ENCODE results near the gene OR5K2.

OR5K2 gene

DNA sequence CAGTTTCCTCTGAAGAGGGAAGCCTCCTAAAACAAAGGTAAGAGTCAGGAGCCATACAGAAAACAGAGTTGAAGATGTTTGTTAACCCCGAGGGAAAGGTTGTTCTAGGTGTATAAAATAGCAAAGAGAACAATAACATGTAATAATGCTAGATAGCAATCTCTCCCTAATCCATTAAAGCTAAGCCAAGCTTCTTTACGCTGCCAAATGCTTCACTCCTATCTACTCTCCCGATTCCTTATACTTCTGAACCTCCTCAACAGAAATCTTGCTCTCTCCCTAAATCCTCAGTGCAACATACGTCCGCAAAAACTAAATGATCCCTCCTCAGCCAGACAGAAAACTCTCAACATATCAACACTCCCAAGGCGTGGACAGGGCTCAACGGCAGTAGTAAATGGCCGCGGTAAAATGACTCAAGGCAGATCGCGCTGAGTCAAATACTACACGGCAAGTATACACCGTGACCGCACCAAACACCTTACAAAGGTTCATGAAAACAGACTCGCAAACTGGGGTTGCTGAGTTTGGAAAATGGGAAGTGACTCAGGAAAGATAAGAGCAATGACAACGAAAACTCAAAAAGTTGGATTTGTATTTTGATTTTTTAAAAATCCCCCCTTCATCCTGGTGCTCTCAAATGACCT, 24.5 kb downstream of the OR5K2 start:
- H3K27ac ChIP-seq (replicated peaks) = peak overlapping the region; percentile 73
- peak overlapping the region; percentile 85 for H3K4me3 ChIP-seq (replicated peaks; ENCODE audit: insufficient read depth, low read length)
- peak; percentile 76 for TF ChIP-seq REST (IDR thresholded peaks at IDR 0.05; ENCODE audit: insufficient replicate concordance, low read depth)
- TF ChIP-seq, protein P1, sequence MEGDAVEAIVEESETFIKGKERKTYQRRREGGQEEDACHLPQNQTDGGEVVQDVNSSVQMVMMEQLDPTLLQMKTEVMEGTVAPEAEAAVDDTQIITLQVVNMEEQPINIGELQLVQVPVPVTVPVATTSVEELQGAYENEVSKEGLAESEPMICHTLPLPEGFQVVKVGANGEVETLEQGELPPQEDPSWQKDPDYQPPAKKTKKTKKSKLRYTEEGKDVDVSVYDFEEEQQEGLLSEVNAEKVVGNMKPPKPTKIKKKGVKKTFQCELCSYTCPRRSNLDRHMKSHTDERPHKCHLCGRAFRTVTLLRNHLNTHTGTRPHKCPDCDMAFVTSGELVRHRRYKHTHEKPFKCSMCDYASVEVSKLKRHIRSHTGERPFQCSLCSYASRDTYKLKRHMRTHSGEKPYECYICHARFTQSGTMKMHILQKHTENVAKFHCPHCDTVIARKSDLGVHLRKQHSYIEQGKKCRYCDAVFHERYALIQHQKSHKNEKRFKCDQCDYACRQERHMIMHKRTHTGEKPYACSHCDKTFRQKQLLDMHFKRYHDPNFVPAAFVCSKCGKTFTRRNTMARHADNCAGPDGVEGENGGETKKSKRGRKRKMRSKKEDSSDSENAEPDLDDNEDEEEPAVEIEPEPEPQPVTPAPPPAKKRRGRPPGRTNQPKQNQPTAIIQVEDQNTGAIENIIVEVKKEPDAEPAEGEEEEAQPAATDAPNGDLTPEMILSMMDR (IDR thresholded peaks at IDR 0.05; ENCODE audit: insufficient read depth, low read length) = no peak
- TF ChIP-seq POLR2AphosphoS5 (IDR thresholded peaks at IDR 0.05; ENCODE audit: low read depth) = no peak
- peak; percentile 21; the same call in 1 of the 2 replicates for TF ChIP-seq SPI1 (IDR thresholded peaks at IDR 0.05; ENCODE audit: borderline replicate concordance, low read depth)
- TF ChIP-seq GABPA (IDR thresholded peaks at IDR 0.05; ENCODE audit: low read depth) = no peak
- H3K27me3 ChIP-seq (ENCODE audit: insufficient read depth, poor library complexity, severe bottlenecking) = no peaks in the 10 kb centered on the region
- peak; percentile 17 to 36 for DNase-seq (ENCODE audit: low read depth in 1 of 2, low spot score in 1 of 2)

GRCh38 chr3:98522544-98523281, 25.2 kb downstream of the OR5K2 start, which contains the start of gene CLDND1:
TSS of gene CLDND1 (minus strand) at chr3:98522902. CDS start at chr3:98521424, 1,478 bp downstream.
- TF ChIP-seq SPI1 (IDR thresholded peaks at IDR 0.05; ENCODE audit: borderline replicate concordance, low read depth) = peak; percentile 70
- TF ChIP-seq POLR2AphosphoS5 (IDR thresholded peaks at IDR 0.05; ENCODE audit: low read depth) = no peak; the same call in 1 of the 2 replicates
- Histone ChIP-seq H3K27me3 (ENCODE audit: insufficient read depth, poor library complexity, severe bottlenecking) (no peaks in the 10 kb centered on the region), H3K27ac (replicated peaks) (peak within 1 kb of the TSS; percentile 73), H3K4me3 (replicated peaks; ENCODE audit: insufficient read depth, low read length) (peak within 1 kb of the TSS; percentile 85)
- peak; percentile 79 to 97 for DNase-seq (ENCODE audit: low read depth in 1 of 2, low spot score in 1 of 2)

- H3K27me3 ChIP-seq (ENCODE audit: insufficient read depth, poor library complexity, severe bottlenecking) = no peaks in the 10 kb centered on the region
- no peak overlapping the region for H3K27ac ChIP-seq (replicated peaks)
- TF ChIP-seq POLR2AphosphoS5 (IDR thresholded peaks at IDR 0.05; ENCODE audit: low read depth) (no peak), GABPA (IDR thresholded peaks at IDR 0.05; ENCODE audit: low read depth) (no peak), REST (IDR thresholded peaks at IDR 0.05; ENCODE audit: insufficient replicate concordance, low read depth) (no peak), SPI1 (IDR thresholded peaks at IDR 0.05; ENCODE audit: borderline replicate concordance, low read depth) (no peak)
- TF ChIP-seq, protein P1 (IDR thresholded peaks at IDR 0.05; ENCODE audit: insufficient read depth, low read length) = no peak
- no peak for DNase-seq (ENCODE audit: low read depth in 1 of 2, low spot score in 1 of 2)
- no peak overlapping the region for H3K4me3 ChIP-seq (replicated peaks; ENCODE audit: insufficient read depth, low read length)
Measured at GRCh38 chr3:98525494-98525893, 28.0 kb downstream of the OR5K2 start.
